Measurements from ENCODE around the gene IL2RA. TPM values are rescaled to one million over a fixed set of nuclear protein-coding genes. Genes with fewer than 3 reads are reported as not detected.

The IL2RA gene
- total and polyA plus RNA-seq, 2 donors (not counting 1 experiment from before 2014, with no cell fraction given) = 7.2 to 56.7 TPM

DNA sequence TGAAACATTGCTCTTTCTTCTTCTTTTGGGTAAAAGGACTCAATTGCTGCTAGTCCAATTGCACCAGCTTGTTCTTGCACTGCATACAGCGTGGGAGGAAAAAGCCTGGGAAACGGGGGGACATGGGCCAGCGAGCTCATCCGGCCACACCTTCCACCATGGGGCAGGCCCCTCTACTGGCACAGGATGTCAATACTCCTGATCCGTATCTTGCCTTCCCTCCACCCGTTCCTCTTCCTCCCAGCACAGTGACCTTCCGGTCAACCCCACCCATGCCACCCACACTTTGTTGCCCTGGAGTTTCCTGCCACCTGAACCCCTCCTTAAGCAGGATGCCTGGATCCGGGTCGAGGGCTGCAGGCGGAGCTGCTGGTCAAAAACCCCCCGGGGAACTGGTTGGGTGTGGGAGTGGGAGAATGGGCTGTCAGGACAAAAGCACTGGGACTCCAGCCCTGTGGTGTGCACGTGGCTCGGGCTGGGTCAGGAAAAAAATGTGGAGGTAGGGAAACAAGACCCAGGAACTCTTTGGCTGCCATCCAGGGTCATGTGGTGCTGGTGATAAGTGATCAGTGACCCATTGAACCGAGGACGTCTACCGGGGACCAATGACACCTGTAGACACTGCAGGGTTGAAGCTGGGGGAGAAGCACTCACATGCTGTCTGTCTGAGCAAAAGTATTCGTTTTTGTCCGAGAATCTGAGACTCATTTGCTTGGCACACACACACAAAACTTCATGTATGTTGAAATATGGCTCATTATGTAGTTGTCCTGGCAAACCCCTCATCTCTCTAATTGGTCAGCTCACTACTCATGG, 8.1 kb downstream of the IL2RA start:
- H3K4me1 ChIP-seq (ENCODE audit: control insufficient read depth in 2 of 2, insufficient read depth in 2 of 2, low read length in 2 of 2) = peaks cover 72 to 80% of the 10 kb centered on the region in 2 donors
- peaks cover 4% of the 10 kb centered on the region for H3K79me2 ChIP-seq (ENCODE audit: control insufficient read depth, insufficient read depth, low read length)
- H4K20me1 ChIP-seq (ENCODE audit: control insufficient read depth, insufficient read depth, low read length, poor library complexity, severe bottlenecking) = no peaks in the 10 kb centered on the region
- no peaks in the 10 kb centered on the region for H3K36me3 ChIP-seq (replicated peaks in 1 of 2; ENCODE audit: control extremely low read depth in 1 of 2, control insufficient read depth in 1 of 2, extremely low read depth in 1 of 2, insufficient read depth in 2 of 2, low read length in 1 of 2)
- POLR2A ChIA-PET = interaction anchor here (0.6 to 4.4 kb wide), 5 partner anchors 16 to 213 kb away, joined by 3 to 28 read pairs (median 3); no protein-coding TSS in a partner anchor
- peak overlapping the region; percentile 17 for H3K9ac ChIP-seq (ENCODE audit: low read length)
- H3K9me3 ChIP-seq (ENCODE audit: control extremely low read depth in 1 of 3, control insufficient read depth in 2 of 3, insufficient read depth in 1 of 3, low read length in 2 of 3) = no peaks in the 10 kb centered on the region
- 15% methylated on average over 14 of the region's 18 CpGs for WGBS (ENCODE audit: insufficient coverage)
- CTCF ChIA-PET = interaction anchor here (0.6 to 12.5 kb wide), 7 partner anchors 8 to 108 kb away, joined by 3 to 186 read pairs (median 11); partner anchors contain the start of genes IL15RA and IL2RA
- Mint-ChIP-seq H3K4me1 (peaks cover 89% of the 10 kb centered on the region), H3K27me3 (no peaks in the 10 kb centered on the region), H3K4me3 (peak overlapping the region; percentile 56), H3K9me3 (ENCODE audit: insufficient read depth) (no peaks in the 10 kb centered on the region), H3K27ac (peak overlapping the region; percentile 75)
- intact Hi-C loops (cut with micrococcal nuclease) = loop anchor here (2.0 to 10.0 kb wide), 4 partner anchors 98 to 239 kb away; partner anchors contain the start of genes FBH1 and GDI2
- ATAC-seq (ENCODE audit: low read depth) (no peak), DNase-seq (peak; percentile 54)
- peak overlapping the region; percentile 92 for H3K27ac ChIP-seq (ENCODE audit: low read length in 2 of 2)
- no peaks in the 10 kb centered on the region for H3K27me3 ChIP-seq (replicated peaks in 1 of 4; ENCODE audit: control extremely low read depth in 1 of 4, control insufficient read depth in 3 of 4, insufficient read depth in 4 of 4, low read length in 3 of 4)
- peak overlapping the region; percentile 63 for H3K4me2 ChIP-seq (replicated peaks; ENCODE audit: low read depth, low read length, poor library complexity, severe bottlenecking)
- H3K4me3 ChIP-seq (ENCODE audit: control extremely low read depth in 1 of 5, extremely low read depth in 1 of 5, insufficient read depth in 1 of 5, low read depth in 2 of 5, low read length in 4 of 5) = peak overlapping the region in 1 of 5 experiments; percentile 37
- TF ChIP-seq EZH2 (IDR thresholded peaks at IDR 0.05; ENCODE audit: borderline replicate concordance, insufficient read depth, low read depth, low read length, poor library complexity, severe bottlenecking) = no peak
- TF ChIP-seq, protein P1, sequence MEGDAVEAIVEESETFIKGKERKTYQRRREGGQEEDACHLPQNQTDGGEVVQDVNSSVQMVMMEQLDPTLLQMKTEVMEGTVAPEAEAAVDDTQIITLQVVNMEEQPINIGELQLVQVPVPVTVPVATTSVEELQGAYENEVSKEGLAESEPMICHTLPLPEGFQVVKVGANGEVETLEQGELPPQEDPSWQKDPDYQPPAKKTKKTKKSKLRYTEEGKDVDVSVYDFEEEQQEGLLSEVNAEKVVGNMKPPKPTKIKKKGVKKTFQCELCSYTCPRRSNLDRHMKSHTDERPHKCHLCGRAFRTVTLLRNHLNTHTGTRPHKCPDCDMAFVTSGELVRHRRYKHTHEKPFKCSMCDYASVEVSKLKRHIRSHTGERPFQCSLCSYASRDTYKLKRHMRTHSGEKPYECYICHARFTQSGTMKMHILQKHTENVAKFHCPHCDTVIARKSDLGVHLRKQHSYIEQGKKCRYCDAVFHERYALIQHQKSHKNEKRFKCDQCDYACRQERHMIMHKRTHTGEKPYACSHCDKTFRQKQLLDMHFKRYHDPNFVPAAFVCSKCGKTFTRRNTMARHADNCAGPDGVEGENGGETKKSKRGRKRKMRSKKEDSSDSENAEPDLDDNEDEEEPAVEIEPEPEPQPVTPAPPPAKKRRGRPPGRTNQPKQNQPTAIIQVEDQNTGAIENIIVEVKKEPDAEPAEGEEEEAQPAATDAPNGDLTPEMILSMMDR (IDR thresholded peaks at IDR 0.05) = no peak
- H2AFZ ChIP-seq (ENCODE audit: insufficient read depth, low read depth, low read length, poor library complexity, severe bottlenecking) = peak overlapping the region; percentile 1
